H9 (cell line): ENCODE results near the gene RPS28. TPM values are rescaled to one million over a fixed set of nuclear protein-coding genes. Genes with fewer than 3 reads are reported as not detected.

Source experiments
- DNase-seq: peaks from one replicate; pipeline ENCODE4 v3.0.0-alpha.2; 2017
- H2AFZ ChIP-seq: one replicate; pipeline ENCODE4 v1.6.1; 2013; ENCODE audit warnings: mild to moderate bottlenecking, low read length, control low read depth, moderate library complexity
- H2AK5ac ChIP-seq: 2 replicates; pipeline ENCODE4 v1.6.1; 2013; ENCODE audit warnings: low read length, control low read depth, mixed read lengths; ENCODE audit not compliant: insufficient read length
- H2BK120ac ChIP-seq: one replicate; pipeline ENCODE4 v1.6.1; 2013; ENCODE audit warnings: low read depth, mild to moderate bottlenecking, low read length, control low read depth, inconsistent platforms; ENCODE audit not compliant: poor library complexity, severe bottlenecking
- H2BK12ac ChIP-seq: 2 replicates; pipeline ENCODE4 v1.6.1; 2013; ENCODE audit warnings: low read length, control low read depth, mixed read lengths, low read depth; ENCODE audit not compliant: insufficient read length
- H2BK15ac ChIP-seq: 2 replicates; pipeline ENCODE4 v1.6.1; 2013; ENCODE audit warnings: low read depth, low read length, control low read depth
- H2BK20ac ChIP-seq: one replicate; pipeline ENCODE4 v1.6.1; 2013; ENCODE audit warnings: low read depth, mild to moderate bottlenecking, low read length, control low read depth, inconsistent platforms; ENCODE audit not compliant: poor library complexity, severe bottlenecking
- H2BK5ac ChIP-seq: 2 replicates; pipeline ENCODE4 v1.6.1; 2013; ENCODE audit warnings: low read length, control low read depth, mixed read lengths; ENCODE audit not compliant: insufficient read length
- H3K14ac ChIP-seq: 2 replicates; pipeline ENCODE4 v1.6.1; 2013; ENCODE audit warnings: low read length, control low read depth; ENCODE audit not compliant: insufficient read depth
- H3K18ac ChIP-seq: 2 replicates; pipeline ENCODE4 v1.6.1; 2013; ENCODE audit warnings: low read depth, mild to moderate bottlenecking, mixed read lengths, low read length, control low read depth; ENCODE audit not compliant: insufficient read length
- H3K23ac ChIP-seq: 2 replicates; pipeline ENCODE4 v1.6.1; 2013; ENCODE audit warnings: low read length, control low read depth, mixed read lengths, low read depth; ENCODE audit not compliant: insufficient read length
- H3K23me2 ChIP-seq: 2 replicates; pipeline ENCODE4 v1.6.1; 2013; ENCODE audit warnings: low read depth, mild to moderate bottlenecking, mixed read lengths, low read length, control low read depth; ENCODE audit not compliant: insufficient read length, poor library complexity, severe bottlenecking
- H3K27ac ChIP-seq: 2 replicates; pipeline ENCODE4 v1.5.1; 2013; ENCODE audit warnings: low read length, control low read depth, mixed read lengths, low read depth; ENCODE audit not compliant: insufficient read length
- H3K27me3 ChIP-seq: 2 replicates; pipeline ENCODE4 v1.6.1; 2013; ENCODE audit warnings: low read length, control low read depth, inconsistent platforms; ENCODE audit not compliant: insufficient read depth
- H3K4ac ChIP-seq: 2 replicates; pipeline ENCODE4 v1.6.1; 2013; ENCODE audit warnings: low read depth, mild to moderate bottlenecking, control low read depth, inconsistent platforms, low read length, moderate library complexity
- H3K4me1 ChIP-seq: 2 replicates; pipeline ENCODE4 v1.6.1; 2013; ENCODE audit warnings: low read length, control low read depth, inconsistent platforms; ENCODE audit not compliant: insufficient read depth
- H3K4me2 ChIP-seq: 2 replicates; pipeline ENCODE4 v1.6.1; 2013; ENCODE audit warnings: low read length, control low read depth, mixed read lengths; ENCODE audit not compliant: insufficient read length, insufficient read depth
- H3K56ac ChIP-seq: 2 replicates; pipeline ENCODE4 v1.6.1; 2013; ENCODE audit warnings: low read depth, mild to moderate bottlenecking, mixed read lengths, low read length, control low read depth; ENCODE audit not compliant: insufficient read length
- H3K79me1 ChIP-seq: 2 replicates; pipeline ENCODE4 v1.6.1; 2013; ENCODE audit warnings: low read depth, mild to moderate bottlenecking, moderate library complexity, low read length, control low read depth, inconsistent platforms; ENCODE audit not compliant: insufficient read depth, poor library complexity, severe bottlenecking
- H3K79me2 ChIP-seq: 2 replicates; pipeline ENCODE4 v1.6.1; 2013; ENCODE audit warnings: low read length, control low read depth, inconsistent platforms; ENCODE audit not compliant: insufficient read depth
- H3K9ac ChIP-seq: 2 replicates; pipeline ENCODE4 v1.6.1; 2013; ENCODE audit warnings: low read length, control low read depth, mixed read lengths; ENCODE audit not compliant: insufficient read length; ENCODE audit errors: extremely low read depth
- H3K9me3 ChIP-seq: one replicate; pipeline ENCODE4 v1.6.1; 2013; ENCODE audit warnings: low read depth, low read length, inconsistent platforms; ENCODE audit not compliant: control insufficient read depth
- H3T11ph ChIP-seq: one replicate; pipeline ENCODE4 v1.6.1; 2013; ENCODE audit warnings: mild to moderate bottlenecking, low read length, control low read depth, inconsistent platforms
- H4K20me1 ChIP-seq: one replicate; pipeline ENCODE4 v1.6.1; 2013; ENCODE audit not compliant: control insufficient read depth, insufficient read length, insufficient read depth
- H4K5ac ChIP-seq: 2 replicates; pipeline ENCODE4 v1.6.1; 2013; ENCODE audit warnings: low read depth, mild to moderate bottlenecking, mixed read lengths, low read length, control low read depth; ENCODE audit not compliant: insufficient read length
- H4K8ac ChIP-seq: replicated peaks from 2 replicates; pipeline ENCODE4 v1.6.1; 2013; ENCODE audit warnings: low read length, control low read depth, mixed read lengths, low read depth; ENCODE audit not compliant: insufficient read length
- H4K91ac ChIP-seq: 2 replicates; pipeline ENCODE4 v1.6.1; 2013; ENCODE audit warnings: low read depth, mild to moderate bottlenecking, moderate library complexity, mixed read lengths, low read length, control low read depth; ENCODE audit not compliant: insufficient read length
- H3K27ac Mint-ChIP-seq, 3 experiments: 2 replicates in 2 of 3; 3 replicates in 1 of 3; pipeline ENCODE4 v1.8.0; 2020 to 2021; ENCODE audit warnings: mixed read lengths in 3 of 3, mild to moderate bottlenecking in 1 of 3, moderate library complexity in 1 of 3
- H3K27me3 Mint-ChIP-seq: 2 replicates; pipeline ENCODE4 v1.8.0; 2021; ENCODE audit warnings: low read depth, mild to moderate bottlenecking, moderate library complexity, mixed read lengths
- H3K36me3 Mint-ChIP-seq, 3 experiments: 2 replicates in 2 of 3; 3 replicates in 1 of 3; pipeline ENCODE4 v1.8.0; 2020 to 2021; ENCODE audit warnings: low read depth in 3 of 3, mixed read lengths in 3 of 3; ENCODE audit not compliant: insufficient read depth in 1 of 3
- H3K4me1 Mint-ChIP-seq, 2 experiments: 2 replicates each; pipeline ENCODE4 v1.8.0; 2020; ENCODE audit warnings: mixed read lengths in 2 of 2
- H3K4me3 Mint-ChIP-seq, 2 experiments: 2 replicates in 1 of 2; 3 replicates in 1 of 2; pipeline ENCODE4 v1.8.0; 2020 to 2021; ENCODE audit warnings: mild to moderate bottlenecking in 2 of 2, mixed read lengths in 2 of 2, moderate library complexity in 1 of 2
- H3K9me3 Mint-ChIP-seq, 2 experiments: 2 replicates in 1 of 2; 3 replicates in 1 of 2; pipeline ENCODE4 v1.8.0; 2020; ENCODE audit warnings: mild to moderate bottlenecking in 2 of 2, mixed read lengths in 2 of 2, moderate library complexity in 1 of 2
- CTCF ChIP-seq: fragments of 200-600 bp; sonication (generic); conservative IDR thresholded peaks from 3 replicates; pipeline ENCODE4 v1.8.0; 2021; ENCODE audit warnings: antibody characterized with exemption, mild to moderate bottlenecking
- WGBS: extraction: QIAGEN DNeasy Blood & Tissue Kit; methylation state at CpG from one replicate; pipeline ENCODE4 v1.1.7; 2013; ENCODE audit warnings: missing lambda C conversion rate, low lambda C conversion rate, mixed read lengths; ENCODE audit not compliant: insufficient read length; ENCODE audit errors: extremely low coverage; 5-methylcytosine and 5-hydroxymethylcytosine counted together
- total RNA-seq: library from RNA; stranded (reverse); gene quantifications from 2 replicates; pipeline ENCODE4 v1.2.1, GENCODE V29; 2021

The RPS28 gene
- total RNA-seq, 1 experiment from 2014 or later: 1,885 TPM

- Histone ChIP-seq H3K4ac (no peak overlapping the region), H3K27ac (no peak overlapping the region), H3K79me1 (no peaks in the 10 kb centered on the region), H2BK12ac (no peak overlapping the region), H2BK15ac (no peak overlapping the region), H3K9me3 (no peaks in the 10 kb centered on the region), H2AFZ (no peak overlapping the region), H3K27me3 (no peaks in the 10 kb centered on the region), H2AK5ac (no peak overlapping the region), H3K79me2 (no peaks in the 10 kb centered on the region), H2BK5ac (no peak overlapping the region), H3K56ac (no peak overlapping the region), H4K20me1 (no peaks in the 10 kb centered on the region), H3K14ac (no peak overlapping the region), H4K5ac (no peak overlapping the region), H3T11ph (no peak overlapping the region), H2BK20ac (no peak overlapping the region), H3K23ac (no peak overlapping the region), H3K9ac (no peak overlapping the region), H3K4me2 (peak overlapping the region; percentile 66), H4K8ac (no peak overlapping the region), H3K18ac (no peak overlapping the region), H3K4me1 (no peaks in the 10 kb centered on the region; the same call in 1 of the 2 replicates), H2BK120ac (no peak overlapping the region), H4K91ac (no peak overlapping the region), H3K23me2 (peaks cover 4% of the 10 kb centered on the region)
- WGBS: no CpG with 5 or more reads among the region's 14 CpGs
- Mint-ChIP-seq H3K27ac (no peak overlapping the region), H3K9me3 (no peaks in the 10 kb centered on the region), H3K27me3 (peaks cover 29% of the 10 kb centered on the region), H3K36me3 (peaks cover 0 to 2% (median 0%) of the 10 kb centered on the region in 3 experiments; a peak in 2 of 7 replicates), H3K4me1 (peaks cover 11 to 16% of the 10 kb centered on the region in 2 experiments), H3K4me3 (peak overlapping the region; percentile 65 to 75)
- TF ChIP-seq CTCF: no peak
- peak; percentile 35 for DNase-seq
Observed at GRCh38 chr19:8342316-8342683, 21.0 kb downstream of the RPS28 start.
